ENCODE measurements around the gene STK40. TPM values are rescaled to one million over a fixed set of nuclear protein-coding genes. Genes with fewer than 3 reads are reported as not detected.

STK40 gene
- total and polyA plus RNA-seq, 9 of the 15 experiments (the other 6 are each of a cell fraction or from before 2014, with no cell fraction given) = 0.69 to 94.3 (median 39.1) TPM

DNA sequence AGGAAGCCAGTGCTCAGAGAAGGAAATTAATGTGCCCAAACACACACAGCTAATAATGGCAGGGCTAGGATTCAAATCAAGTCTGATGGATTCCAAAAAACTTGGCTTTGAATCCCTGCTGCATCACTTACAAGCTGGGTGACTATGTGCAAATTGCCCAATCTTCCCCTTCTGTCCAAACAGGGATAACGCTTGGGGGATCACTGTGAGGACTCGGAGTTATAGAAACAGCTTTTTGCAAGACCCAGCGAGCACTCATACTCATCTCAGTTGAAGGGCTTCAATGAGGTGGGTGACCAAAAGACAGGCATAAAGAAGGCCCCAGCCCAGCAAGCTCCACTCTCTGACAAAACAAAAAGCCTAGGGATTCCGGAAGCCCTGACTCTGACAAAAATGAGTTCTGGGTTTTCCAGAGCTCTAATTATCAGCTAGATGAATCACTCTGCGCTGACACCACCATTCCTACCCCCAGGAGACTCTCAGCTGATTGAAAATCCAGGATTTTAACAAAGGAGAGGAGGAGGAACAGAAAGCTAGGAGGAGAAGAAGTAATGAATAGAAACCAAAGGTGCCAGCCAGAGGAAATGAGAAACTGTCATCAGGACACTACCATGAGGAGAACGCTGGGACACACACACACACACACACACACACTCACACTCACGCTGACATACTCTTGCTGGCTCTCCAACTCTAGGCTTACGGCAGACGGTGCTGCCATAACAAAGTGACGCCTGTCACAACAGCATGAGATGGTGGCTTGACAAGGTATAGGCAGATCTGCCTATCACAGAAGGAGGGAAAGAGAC lies 1.6 kb upstream of the STK40 start (continued):
- no peak for TF ChIP-seq ATF1 (CRISPR knock-in tag; IDR thresholded peaks at IDR 0.05)
- peak; percentile 8 for TF ChIP-seq ATF1 (tag; IDR thresholded peaks at IDR 0.05)
- TF ChIP-seq SIX5 (IDR thresholded peaks at IDR 0.05; ENCODE audit: borderline replicate concordance in 1 of 2, insufficient read depth in 1 of 2, low read depth in 1 of 2, low read length in 2 of 2) = no peak
- TF ChIP-seq, protein P1, sequence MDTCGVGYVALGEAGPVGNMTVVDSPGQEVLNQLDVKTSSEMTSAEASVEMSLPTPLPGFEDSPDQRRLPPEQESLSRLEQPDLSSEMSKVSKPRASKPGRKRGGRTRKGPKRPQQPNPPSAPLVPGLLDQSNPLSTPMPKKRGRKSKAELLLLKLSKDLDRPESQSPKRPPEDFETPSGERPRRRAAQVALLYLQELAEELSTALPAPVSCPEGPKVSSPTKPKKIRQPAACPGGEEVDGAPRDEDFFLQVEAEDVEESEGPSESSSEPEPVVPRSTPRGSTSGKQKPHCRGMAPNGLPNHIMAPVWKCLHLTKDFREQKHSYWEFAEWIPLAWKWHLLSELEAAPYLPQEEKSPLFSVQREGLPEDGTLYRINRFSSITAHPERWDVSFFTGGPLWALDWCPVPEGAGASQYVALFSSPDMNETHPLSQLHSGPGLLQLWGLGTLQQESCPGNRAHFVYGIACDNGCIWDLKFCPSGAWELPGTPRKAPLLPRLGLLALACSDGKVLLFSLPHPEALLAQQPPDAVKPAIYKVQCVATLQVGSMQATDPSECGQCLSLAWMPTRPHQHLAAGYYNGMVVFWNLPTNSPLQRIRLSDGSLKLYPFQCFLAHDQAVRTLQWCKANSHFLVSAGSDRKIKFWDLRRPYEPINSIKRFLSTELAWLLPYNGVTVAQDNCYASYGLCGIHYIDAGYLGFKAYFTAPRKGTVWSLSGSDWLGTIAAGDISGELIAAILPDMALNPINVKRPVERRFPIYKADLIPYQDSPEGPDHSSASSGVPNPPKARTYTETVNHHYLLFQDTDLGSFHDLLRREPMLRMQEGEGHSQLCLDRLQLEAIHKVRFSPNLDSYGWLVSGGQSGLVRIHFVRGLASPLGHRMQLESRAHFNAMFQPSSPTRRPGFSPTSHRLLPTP (IDR thresholded peaks at IDR 0.05; ENCODE audit: borderline replicate concordance, extremely low read depth, insufficient read length) = no peak
- TF ChIP-seq, protein P2, sequence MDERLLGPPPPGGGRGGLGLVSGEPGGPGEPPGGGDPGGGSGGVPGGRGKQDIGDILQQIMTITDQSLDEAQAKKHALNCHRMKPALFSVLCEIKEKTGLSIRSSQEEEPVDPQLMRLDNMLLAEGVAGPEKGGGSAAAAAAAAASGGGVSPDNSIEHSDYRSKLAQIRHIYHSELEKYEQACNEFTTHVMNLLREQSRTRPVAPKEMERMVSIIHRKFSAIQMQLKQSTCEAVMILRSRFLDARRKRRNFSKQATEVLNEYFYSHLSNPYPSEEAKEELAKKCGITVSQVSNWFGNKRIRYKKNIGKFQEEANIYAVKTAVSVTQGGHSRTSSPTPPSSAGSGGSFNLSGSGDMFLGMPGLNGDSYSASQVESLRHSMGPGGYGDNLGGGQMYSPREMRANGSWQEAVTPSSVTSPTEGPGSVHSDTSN (CRISPR knock-in tag; IDR thresholded peaks at IDR 0.05; ENCODE audit: low read depth) = no peak
- TF ChIP-seq, protein P2 (tag; conservative IDR thresholded peaks at IDR 0.05; ENCODE audit: low read depth) = peak; percentile 42
- TF ChIP-seq, protein P3, sequence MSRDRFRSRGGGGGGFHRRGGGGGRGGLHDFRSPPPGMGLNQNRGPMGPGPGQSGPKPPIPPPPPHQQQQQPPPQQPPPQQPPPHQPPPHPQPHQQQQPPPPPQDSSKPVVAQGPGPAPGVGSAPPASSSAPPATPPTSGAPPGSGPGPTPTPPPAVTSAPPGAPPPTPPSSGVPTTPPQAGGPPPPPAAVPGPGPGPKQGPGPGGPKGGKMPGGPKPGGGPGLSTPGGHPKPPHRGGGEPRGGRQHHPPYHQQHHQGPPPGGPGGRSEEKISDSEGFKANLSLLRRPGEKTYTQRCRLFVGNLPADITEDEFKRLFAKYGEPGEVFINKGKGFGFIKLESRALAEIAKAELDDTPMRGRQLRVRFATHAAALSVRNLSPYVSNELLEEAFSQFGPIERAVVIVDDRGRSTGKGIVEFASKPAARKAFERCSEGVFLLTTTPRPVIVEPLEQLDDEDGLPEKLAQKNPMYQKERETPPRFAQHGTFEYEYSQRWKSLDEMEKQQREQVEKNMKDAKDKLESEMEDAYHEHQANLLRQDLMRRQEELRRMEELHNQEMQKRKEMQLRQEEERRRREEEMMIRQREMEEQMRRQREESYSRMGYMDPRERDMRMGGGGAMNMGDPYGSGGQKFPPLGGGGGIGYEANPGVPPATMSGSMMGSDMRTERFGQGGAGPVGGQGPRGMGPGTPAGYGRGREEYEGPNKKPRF (IDR thresholded peaks at IDR 0.05; ENCODE audit: low read depth, low read length) = no peak
- TF ChIP-seq, protein P4, sequence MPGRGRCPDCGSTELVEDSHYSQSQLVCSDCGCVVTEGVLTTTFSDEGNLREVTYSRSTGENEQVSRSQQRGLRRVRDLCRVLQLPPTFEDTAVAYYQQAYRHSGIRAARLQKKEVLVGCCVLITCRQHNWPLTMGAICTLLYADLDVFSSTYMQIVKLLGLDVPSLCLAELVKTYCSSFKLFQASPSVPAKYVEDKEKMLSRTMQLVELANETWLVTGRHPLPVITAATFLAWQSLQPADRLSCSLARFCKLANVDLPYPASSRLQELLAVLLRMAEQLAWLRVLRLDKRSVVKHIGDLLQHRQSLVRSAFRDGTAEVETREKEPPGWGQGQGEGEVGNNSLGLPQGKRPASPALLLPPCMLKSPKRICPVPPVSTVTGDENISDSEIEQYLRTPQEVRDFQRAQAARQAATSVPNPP (IDR thresholded peaks at IDR 0.05; ENCODE audit: borderline replicate concordance, insufficient read depth, insufficient read length) = no peak
